ENCODE results near the gene SPATA19. TPM values are rescaled to one million over a fixed set of nuclear protein-coding genes. Genes with fewer than 3 reads are reported as not detected.

Gene SPATA19
- total RNA-seq, 1 experiment from 2014 or later, result not detected

DNA sequence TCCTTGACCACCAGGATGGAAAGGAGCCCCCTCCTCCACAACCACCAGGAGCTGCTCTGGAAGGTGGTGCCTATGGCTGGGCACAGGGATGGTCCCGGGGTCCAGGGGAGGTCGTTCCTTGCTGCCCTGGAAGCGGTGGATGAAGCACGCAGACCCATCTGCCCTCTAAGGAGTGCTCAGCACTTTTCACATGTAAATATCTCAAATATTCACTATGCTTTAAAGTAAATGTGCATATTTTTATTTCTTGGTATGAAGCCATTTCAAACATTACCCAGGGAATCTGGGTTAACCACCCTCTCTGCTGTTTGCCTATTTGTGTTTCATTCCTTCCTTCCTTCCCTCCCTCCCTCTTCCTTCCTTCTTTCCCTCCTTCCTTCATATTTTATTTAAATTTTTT, 21.7 kb downstream of the SPATA19 start:
- H3K27me3 Mint-ChIP-seq (ENCODE audit: insufficient read depth, unreplicated experiment), result peaks cover 39% of the 10 kb centered on the region
- TF ChIP-seq, protein P1, sequence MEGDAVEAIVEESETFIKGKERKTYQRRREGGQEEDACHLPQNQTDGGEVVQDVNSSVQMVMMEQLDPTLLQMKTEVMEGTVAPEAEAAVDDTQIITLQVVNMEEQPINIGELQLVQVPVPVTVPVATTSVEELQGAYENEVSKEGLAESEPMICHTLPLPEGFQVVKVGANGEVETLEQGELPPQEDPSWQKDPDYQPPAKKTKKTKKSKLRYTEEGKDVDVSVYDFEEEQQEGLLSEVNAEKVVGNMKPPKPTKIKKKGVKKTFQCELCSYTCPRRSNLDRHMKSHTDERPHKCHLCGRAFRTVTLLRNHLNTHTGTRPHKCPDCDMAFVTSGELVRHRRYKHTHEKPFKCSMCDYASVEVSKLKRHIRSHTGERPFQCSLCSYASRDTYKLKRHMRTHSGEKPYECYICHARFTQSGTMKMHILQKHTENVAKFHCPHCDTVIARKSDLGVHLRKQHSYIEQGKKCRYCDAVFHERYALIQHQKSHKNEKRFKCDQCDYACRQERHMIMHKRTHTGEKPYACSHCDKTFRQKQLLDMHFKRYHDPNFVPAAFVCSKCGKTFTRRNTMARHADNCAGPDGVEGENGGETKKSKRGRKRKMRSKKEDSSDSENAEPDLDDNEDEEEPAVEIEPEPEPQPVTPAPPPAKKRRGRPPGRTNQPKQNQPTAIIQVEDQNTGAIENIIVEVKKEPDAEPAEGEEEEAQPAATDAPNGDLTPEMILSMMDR (IDR thresholded peaks at IDR 0.05; ENCODE audit: unreplicated experiment), result no peak
- ChIA-PET POLR2A (no interaction called here), CTCF (interaction anchor here (1.0 to 1.3 kb wide), 2 partner anchors 14 to 744 kb away, joined by 3 read pairs; no protein-coding TSS in a partner anchor)
- no peaks in the 10 kb centered on the region for H3K9me3 Mint-ChIP-seq (ENCODE audit: unreplicated experiment)
- no peaks in the 10 kb centered on the region for H3K4me1 Mint-ChIP-seq (ENCODE audit: insufficient read depth, unreplicated experiment)
- H3K27ac Mint-ChIP-seq (ENCODE audit: low read depth, unreplicated experiment), result no peak overlapping the region
- BruUV-seq (replicated peaks), result no TSS peak
- peaks cover 6% of the 10 kb centered on the region for H3K36me3 Mint-ChIP-seq (ENCODE audit: insufficient read depth, unreplicated experiment)
- no peak for DNase-seq (ENCODE audit: unreplicated experiment)
- intact Hi-C loops (cut with micrococcal nuclease), result no loop called here
- H3K4me3 Mint-ChIP-seq (ENCODE audit: unreplicated experiment), result no peak overlapping the region

DNA sequence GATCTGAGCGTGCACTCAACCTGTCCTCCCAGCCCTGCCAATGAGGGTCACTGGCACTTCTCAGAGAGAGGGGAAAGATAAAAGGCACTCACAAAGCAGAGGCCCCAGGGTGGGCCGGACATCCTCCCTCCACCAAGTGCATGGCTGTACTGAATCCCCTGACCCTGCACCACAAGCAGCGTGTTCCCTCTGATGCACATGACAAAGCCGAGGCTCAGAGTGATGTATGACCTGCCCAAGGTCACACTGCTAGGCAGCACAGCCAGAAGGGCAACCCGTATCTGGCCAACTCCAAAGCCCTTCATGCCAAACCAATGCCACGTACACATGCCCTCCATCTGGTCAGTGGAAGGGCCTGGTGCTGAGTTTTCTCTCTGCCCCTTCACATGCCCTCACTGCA, 22.1 kb downstream of the SPATA19 start:
- H3K4me1 Mint-ChIP-seq (ENCODE audit: insufficient read depth, unreplicated experiment), result no peaks in the 10 kb centered on the region
- H3K36me3 Mint-ChIP-seq (ENCODE audit: insufficient read depth, unreplicated experiment), result peaks cover 6% of the 10 kb centered on the region
- ChIA-PET POLR2A (no interaction called here), CTCF (interaction anchor here (0.6 to 1.3 kb wide), 3 partner anchors 13 to 744 kb away, joined by 3 read pairs; no protein-coding TSS in a partner anchor)
- intact Hi-C loops (cut with micrococcal nuclease), result no loop called here
- DNase-seq (ENCODE audit: unreplicated experiment), result no peak
- no peak overlapping the region for H3K27ac Mint-ChIP-seq (ENCODE audit: low read depth, unreplicated experiment)
- peaks cover 35% of the 10 kb centered on the region for H3K27me3 Mint-ChIP-seq (ENCODE audit: insufficient read depth, unreplicated experiment)
- H3K9me3 Mint-ChIP-seq (ENCODE audit: unreplicated experiment), result no peaks in the 10 kb centered on the region
- no peak overlapping the region for H3K4me3 Mint-ChIP-seq (ENCODE audit: unreplicated experiment)
- TF ChIP-seq, protein P1 (IDR thresholded peaks at IDR 0.05; ENCODE audit: unreplicated experiment), result no peak
- no TSS peak for BruUV-seq (replicated peaks)

DNA sequence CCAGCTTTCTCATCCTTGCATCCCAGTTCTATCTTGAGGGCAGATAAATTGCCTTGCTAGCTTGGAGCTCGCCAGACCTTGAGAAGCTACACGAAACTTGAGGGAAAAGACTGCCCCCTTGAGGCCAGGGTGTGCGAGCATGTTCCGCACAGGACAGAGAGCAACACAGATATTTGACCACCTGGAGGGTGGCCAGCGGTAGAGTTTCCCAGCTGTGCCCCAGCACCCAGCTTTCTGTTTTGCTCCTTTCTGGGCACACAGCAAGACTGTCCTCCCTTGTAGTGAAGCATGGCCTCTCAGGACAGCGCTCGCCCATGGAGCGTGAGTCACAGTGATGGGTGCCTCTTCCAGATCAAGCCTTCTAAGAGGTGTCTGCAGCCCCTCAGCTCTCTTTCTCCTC, 23.5 kb downstream of the SPATA19 start:
- ChIA-PET CTCF (interaction anchor here (0.5 to 6.2 kb wide), 19 partner anchors 9 to 777 kb away, joined by 3 to 38 read pairs (median 3); no protein-coding TSS in a partner anchor), POLR2A (no interaction called here)
- H3K27me3 Mint-ChIP-seq (ENCODE audit: insufficient read depth, unreplicated experiment), result peaks cover 20% of the 10 kb centered on the region
- peaks cover 6% of the 10 kb centered on the region for H3K36me3 Mint-ChIP-seq (ENCODE audit: insufficient read depth, unreplicated experiment)
- no peak overlapping the region for H3K27ac Mint-ChIP-seq (ENCODE audit: low read depth, unreplicated experiment)
- TF ChIP-seq, protein P1 (IDR thresholded peaks at IDR 0.05; ENCODE audit: unreplicated experiment), result peak; percentile 63
- BruUV-seq (replicated peaks), result no TSS peak
- peaks cover 6% of the 10 kb centered on the region for H3K4me1 Mint-ChIP-seq (ENCODE audit: insufficient read depth, unreplicated experiment)
- DNase-seq (ENCODE audit: unreplicated experiment), result peak; percentile 36
- H3K9me3 Mint-ChIP-seq (ENCODE audit: unreplicated experiment), result no peaks in the 10 kb centered on the region
- no peak overlapping the region for H3K4me3 Mint-ChIP-seq (ENCODE audit: unreplicated experiment)
- intact Hi-C loops (cut with micrococcal nuclease), result loop anchor here (1.0 kb wide), 1 partner anchor 687 kb away; no protein-coding TSS in a partner anchor

GRCh38 chr11:133819746-133820315, 25.5 kb downstream of the SPATA19 start:
- Mint-ChIP-seq H3K4me3 (ENCODE audit: unreplicated experiment) (no peak overlapping the region), H3K36me3 (ENCODE audit: insufficient read depth, unreplicated experiment) (peaks cover 6% of the 10 kb centered on the region), H3K27me3 (ENCODE audit: insufficient read depth, unreplicated experiment) (peaks cover 19% of the 10 kb centered on the region), H3K4me1 (ENCODE audit: insufficient read depth, unreplicated experiment) (peaks cover 6% of the 10 kb centered on the region), H3K9me3 (ENCODE audit: unreplicated experiment) (no peaks in the 10 kb centered on the region), H3K27ac (ENCODE audit: low read depth, unreplicated experiment) (no peak overlapping the region)
- ChIA-PET POLR2A (no interaction called here), CTCF (interaction anchor here (0.5 to 6.2 kb wide), 5 partner anchors 10 to 741 kb away, joined by 3 to 38 read pairs (median 3); no protein-coding TSS in a partner anchor)
- no peak for DNase-seq (ENCODE audit: unreplicated experiment)
- BruUV-seq (replicated peaks), result no TSS peak
- intact Hi-C loops (cut with micrococcal nuclease), result no loop called here
- TF ChIP-seq, protein P1 (IDR thresholded peaks at IDR 0.05; ENCODE audit: unreplicated experiment), result no peak

Measured in MCF 10A (cell line).